ENCODE results near the gene AEBP1.

AEBP1 gene

DNA sequence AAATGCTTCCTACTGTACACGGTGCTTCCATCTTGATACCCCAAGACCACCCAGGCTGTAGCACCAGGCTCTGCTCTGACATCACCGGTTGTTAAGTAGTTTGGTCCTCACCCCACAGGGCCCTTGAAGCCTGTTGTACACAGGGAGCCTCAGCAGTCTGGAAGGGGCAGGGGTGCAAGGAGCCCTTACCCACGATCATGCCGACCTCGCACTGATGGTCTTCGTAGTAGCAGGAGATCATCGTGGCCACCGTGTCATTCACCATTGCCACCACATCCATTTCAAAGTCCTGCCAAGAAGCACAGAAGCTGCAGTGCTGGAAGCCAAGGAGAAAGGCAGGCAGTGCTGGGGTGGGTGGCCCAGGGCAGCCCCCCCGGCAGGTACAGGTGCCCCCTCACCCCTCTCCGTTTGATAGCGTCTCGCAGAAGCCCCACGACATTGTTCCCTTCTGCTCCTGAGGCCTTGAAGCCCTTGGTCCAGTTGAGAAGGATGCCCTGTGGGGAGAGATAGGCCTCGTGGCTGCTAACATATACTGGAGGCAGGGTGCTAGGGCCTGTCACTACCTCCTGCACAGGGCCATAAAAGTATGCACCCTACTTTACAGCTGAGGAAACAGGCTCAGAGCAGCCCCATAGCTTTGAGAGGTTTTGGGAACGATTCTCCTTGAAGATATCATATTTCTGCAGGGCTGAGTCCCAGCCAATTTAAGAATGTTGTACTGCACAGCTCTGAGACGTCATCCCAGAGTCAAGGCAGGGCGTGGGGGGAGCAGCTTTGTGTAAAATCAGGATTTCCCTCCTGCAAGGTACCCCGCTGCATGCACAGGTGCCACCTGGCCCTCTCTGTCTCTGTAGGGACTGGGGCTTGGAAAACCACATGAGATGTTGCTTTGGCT is 45.7 kb downstream of the AEBP1 start:
- in situ Hi-C loops (cut with HindIII; ENCODE audit: low sequenced_read_pairs): no loop called here
- TF ChIP-seq, protein P1, sequence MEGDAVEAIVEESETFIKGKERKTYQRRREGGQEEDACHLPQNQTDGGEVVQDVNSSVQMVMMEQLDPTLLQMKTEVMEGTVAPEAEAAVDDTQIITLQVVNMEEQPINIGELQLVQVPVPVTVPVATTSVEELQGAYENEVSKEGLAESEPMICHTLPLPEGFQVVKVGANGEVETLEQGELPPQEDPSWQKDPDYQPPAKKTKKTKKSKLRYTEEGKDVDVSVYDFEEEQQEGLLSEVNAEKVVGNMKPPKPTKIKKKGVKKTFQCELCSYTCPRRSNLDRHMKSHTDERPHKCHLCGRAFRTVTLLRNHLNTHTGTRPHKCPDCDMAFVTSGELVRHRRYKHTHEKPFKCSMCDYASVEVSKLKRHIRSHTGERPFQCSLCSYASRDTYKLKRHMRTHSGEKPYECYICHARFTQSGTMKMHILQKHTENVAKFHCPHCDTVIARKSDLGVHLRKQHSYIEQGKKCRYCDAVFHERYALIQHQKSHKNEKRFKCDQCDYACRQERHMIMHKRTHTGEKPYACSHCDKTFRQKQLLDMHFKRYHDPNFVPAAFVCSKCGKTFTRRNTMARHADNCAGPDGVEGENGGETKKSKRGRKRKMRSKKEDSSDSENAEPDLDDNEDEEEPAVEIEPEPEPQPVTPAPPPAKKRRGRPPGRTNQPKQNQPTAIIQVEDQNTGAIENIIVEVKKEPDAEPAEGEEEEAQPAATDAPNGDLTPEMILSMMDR (IDR thresholded peaks at IDR 0.05; ENCODE audit: low read depth, low read length): no peak
- DNase-seq (ENCODE audit: low read depth, low spot score): no peak
- H3K4me3 ChIP-seq (ENCODE audit: low read depth, low read length): no peak overlapping the region

GRCh38 chr7:44150466-44150832 is 46.3 kb downstream of the AEBP1 start:
- DNase-seq (ENCODE audit: low read depth, low spot score): no peak
- in situ Hi-C loops (cut with HindIII; ENCODE audit: low sequenced_read_pairs): no loop called here

GRCh38 chr7:44150966-44151941 is 47.1 kb downstream of the AEBP1 start:
- in situ Hi-C loops (cut with HindIII; ENCODE audit: low sequenced_read_pairs): no loop called here

More at GRCh38 chr7:44150466-44150832, 46.3 kb downstream of the AEBP1 start:
- TF ChIP-seq, protein P1 (IDR thresholded peaks at IDR 0.05; ENCODE audit: low read depth, low read length): no peak
- no peak overlapping the region for H3K4me3 ChIP-seq (ENCODE audit: low read depth, low read length)

GRCh38 chr7:44151956-44152355 is 47.8 kb downstream of the AEBP1 start:
- TF ChIP-seq, protein P1 (IDR thresholded peaks at IDR 0.05; ENCODE audit: low read depth, low read length): no peak
- in situ Hi-C loops (cut with HindIII; ENCODE audit: low sequenced_read_pairs): no loop called here
- DNase-seq (ENCODE audit: low read depth, low spot score): no peak
- no peak overlapping the region for H3K4me3 ChIP-seq (ENCODE audit: low read depth, low read length)

More at GRCh38 chr7:44150966-44151941, 47.1 kb downstream of the AEBP1 start:
- no peak overlapping the region for H3K4me3 ChIP-seq (ENCODE audit: low read depth, low read length)
- TF ChIP-seq, protein P1 (IDR thresholded peaks at IDR 0.05; ENCODE audit: low read depth, low read length): no peak
- DNase-seq (ENCODE audit: low read depth, low spot score): no peak

DNA sequence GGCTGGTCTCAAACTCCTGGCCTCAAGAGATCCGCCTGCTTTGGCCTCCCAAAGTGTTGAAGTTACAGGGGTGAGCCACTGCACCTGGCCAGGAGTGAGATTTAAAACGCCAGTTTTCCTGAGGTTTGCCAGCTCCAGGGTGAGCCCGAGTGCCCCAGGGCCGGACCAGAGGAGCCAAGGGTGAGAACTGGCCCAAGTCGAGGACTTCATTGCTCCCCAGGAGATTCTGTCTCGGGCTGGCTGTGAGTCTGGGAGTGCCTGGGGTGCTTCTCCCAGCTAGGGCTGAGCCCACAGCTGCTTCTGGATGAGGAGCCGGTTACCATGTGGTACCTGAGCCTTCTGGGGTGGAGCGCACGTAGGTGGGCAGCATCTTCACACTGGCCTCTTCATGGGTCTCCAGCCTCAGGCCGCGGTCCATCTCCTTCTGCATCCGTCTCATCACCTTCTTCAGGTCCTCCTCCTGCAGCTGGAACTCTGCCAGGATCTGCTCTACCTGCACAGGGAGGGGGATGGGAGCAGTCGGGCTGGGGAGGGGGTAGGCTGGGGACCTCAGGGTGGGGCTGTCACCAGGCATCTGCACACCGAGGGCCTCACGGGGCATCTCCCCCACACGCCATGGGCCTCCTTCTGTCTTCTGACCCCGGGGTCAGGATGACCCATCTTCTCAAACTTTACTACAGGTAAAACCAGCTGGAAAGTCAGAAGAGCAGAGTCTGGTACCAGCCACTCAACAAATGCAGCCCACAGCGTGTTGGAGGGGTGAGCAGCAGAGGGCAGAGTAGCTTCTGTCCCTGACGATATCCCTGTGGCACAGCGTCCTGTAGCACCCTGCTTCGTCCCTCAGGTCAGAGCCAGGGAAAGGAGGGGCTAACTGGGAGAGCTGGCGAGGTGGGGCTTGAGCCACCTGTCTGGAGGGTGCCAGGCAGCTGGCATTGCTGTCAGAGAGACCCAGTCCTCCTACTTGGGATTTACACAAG is 49.1 kb downstream of the AEBP1 start:
- H3K4me3 ChIP-seq (ENCODE audit: low read depth, low read length): no peak overlapping the region
- TF ChIP-seq, protein P1 (IDR thresholded peaks at IDR 0.05; ENCODE audit: low read depth, low read length): no peak
- DNase-seq (ENCODE audit: low read depth, low spot score): no peak
- in situ Hi-C loops (cut with HindIII; ENCODE audit: low sequenced_read_pairs): no loop called here
